ENCODE results near the gene SCAMP2.
"Not testable (repeated sequence)": the region's sequence is repeated elsewhere in the genome, so short reads cannot be mapped to it uniquely, and the experiment has no call there.

The SCAMP2 gene

GRCh38 chr15:74873036-74873755 lies at the start of gene SCAMP2:
SCAMP2 (minus strand) TSS chr15:74873365; CDS start chr15:74873255, 110 bp downstream.
- DNase-seq: peak; percentile 86

- no peak for DNase-seq
Observed at GRCh38 chr15:74920456-74920855, 47.3 kb upstream of the SCAMP2 start.

GRCh38 chr15:74917676-74918075 lies 44.5 kb upstream of the SCAMP2 start:
- DNase-seq: no peak

GRCh38 chr15:74913799-74914198 lies 40.6 kb upstream of the SCAMP2 start:
- not testable (repeated sequence) for DNase-seq

- DNase-seq: no peak
Observed at GRCh38 chr15:74913041-74913440, 39.9 kb upstream of the SCAMP2 start.

GRCh38 chr15:74908635-74909034 lies 35.5 kb upstream of the SCAMP2 start:
- no peak for DNase-seq

- no peak for DNase-seq
Observed at GRCh38 chr15:74907163-74907870, 34.2 kb upstream of the SCAMP2 start.

GRCh38 chr15:74906450-74907162 lies 33.4 kb upstream of the SCAMP2 start, which contains the start of gene FAM219B:
FAM219B (minus strand) TSS chr15:74906851; CDS start chr15:74906800, 51 bp downstream.
- peak; percentile 40 for DNase-seq

GRCh38 chr15:74906067-74906449 lies 32.9 kb upstream of the SCAMP2 start:
- DNase-seq: no peak

GRCh38 chr15:74904190-74904805 lies 31.1 kb upstream of the SCAMP2 start:
- DNase-seq: no peak

- DNase-seq: no peak
Observed at GRCh38 chr15:74903676-74904075, 30.5 kb upstream of the SCAMP2 start.

GRCh38 chr15:74902295-74903075 lies 29.3 kb upstream of the SCAMP2 start:
- DNase-seq: no peak

GRCh38 chr15:74901612-74902063 lies 28.5 kb upstream of the SCAMP2 start:
- DNase-seq: peak; percentile 21

- DNase-seq: no peak
Observed at GRCh38 chr15:74897300-74897701, 24.1 kb upstream of the SCAMP2 start.

GRCh38 chr15:74896316-74896715 lies 23.2 kb upstream of the SCAMP2 start:
- DNase-seq: no peak

GRCh38 chr15:74895830-74896229 lies 22.7 kb upstream of the SCAMP2 start:
- no peak for DNase-seq

- not testable (repeated sequence) for DNase-seq
Observed at GRCh38 chr15:74894383-74894782, 21.2 kb upstream of the SCAMP2 start.

- DNase-seq: no peak
Observed at GRCh38 chr15:74893627-74894026, 20.5 kb upstream of the SCAMP2 start.

- no peak for DNase-seq
Observed at GRCh38 chr15:74892931-74893330, 19.8 kb upstream of the SCAMP2 start.

GRCh38 chr15:74892313-74892712 lies 19.1 kb upstream of the SCAMP2 start:
- DNase-seq: no peak

- peak; percentile 17 for DNase-seq
Observed at GRCh38 chr15:74891469-74891868, 18.3 kb upstream of the SCAMP2 start.

- no peak for DNase-seq
Observed at GRCh38 chr15:74890665-74890960, 17.4 kb upstream of the SCAMP2 start.

Measured in NCI-H1694 treated with DMSO at 0.1 percent for 48 hours (cell line).